Adrenal gland (tissue), 12 donors: ENCODE results near the gene SERINC2. TPM values are rescaled to one million over a fixed set of nuclear protein-coding genes. Genes with fewer than 3 reads are reported as not detected.
"Not testable (repeated sequence)": the region's sequence is repeated elsewhere in the genome, so short reads cannot be mapped to it uniquely, and the experiment has no call there.

Source experiments
- DNase-seq, 7 donors: peaks; one replicate each; pipeline ENCODE4 v3.0.0-alpha.2; 2019 to 2020
- H3K27ac ChIP-seq, 5 donors: fragments of 200-600 bp; sonication (generic) in 4 of 5; 1 replicate in 3 of 5; 2 replicates in 2 of 5; pipeline versions ENCODE4 v1.5.1 to v1.8.0; 2016 to 2020; ENCODE audit warnings: mild to moderate bottlenecking in 1 of 5
- H3K27me3 ChIP-seq: fragments of 200-600 bp; 2 replicates; pipeline ENCODE4 v1.8.0; 2021
- H3K36me3 ChIP-seq, 2 donors: fragments of 200-600 bp; replicated peaks in 1 of 2; 1 replicate in 1 of 2; 2 replicates in 1 of 2; pipeline versions ENCODE4 v1.5.1 to v1.8.0; 2018 to 2022
- H3K4me1 ChIP-seq, 2 donors: fragments of 200-600 bp; replicated peaks in 1 of 2; 1 replicate in 1 of 2; 2 replicates in 1 of 2; pipeline versions ENCODE4 v1.5.1 to v1.8.0; 2018 to 2021
- H3K4me3 ChIP-seq, 4 donors: fragments of 200-600 bp; sonication (generic) in 3 of 4; one replicate each; pipeline ENCODE4 v1.5.1; 2016 to 2018
- H3K9me3 ChIP-seq, 3 donors: fragments of 200-600 bp; sonication (generic) in 1 of 3; replicated peaks in 1 of 3; 1 replicate in 2 of 3; 2 replicates in 1 of 3; pipeline versions ENCODE4 v1.5.1 to v1.8.0; 2016 to 2021
- POLR2A ChIP-seq, 2 donors: fragments of 450-650 bp; IDR thresholded peaks; one replicate each; pipeline ENCODE4 v1.6.1; 2017; ENCODE audit warnings: antibody characterized with exemption in 2 of 2, mild to moderate bottlenecking in 2 of 2, moderate library complexity in 1 of 2
- WGBS, 4 donors: extraction: QIAGEN DNeasy Blood & Tissue Kit in 2 of 4; methylation state at CpG; one replicate each; pipeline versions ENCODE4 v1.1.5 to v1.1.7; 2013 to 2017; 5-methylcytosine and 5-hydroxymethylcytosine counted together
- intact Hi-C, 2 donors: fragments of 100-400 bp; cut with DNase I; formaldehyde crosslinking; loops; one replicate each; pipeline versions ENCODE4 v1.14.1 to v1.15.0; 2022 to 2023
- polyA plus RNA-seq, 3 donors: library from polyadenylated mRNA; stranded (reverse); fragments of 200-250 nt in 2 of 3; fragments of 350-450 nt in 1 of 3; fragmentation: Illumina TruSeq in 1 of 3; extraction: RNeasy Lipid Tissue Mini Kit (QIAGEN cat#74804) in 1 of 3; gene quantifications; one replicate each; pipeline ENCODE4 v1.2.3, GENCODE V29; 2013 to 2014
- total RNA-seq, 9 donors: library from RNA; depleted of rRNA in 4 of 9; stranded (reverse); fragments of >200 nt in 4 of 9; fragments of 120-200 nt in 1 of 9; fragmentation: NEBNext Ultra II Directional in 1 of 9; extraction: Animal tissue kit (Norgen Biotek cat#: 25700) in 1 of 9; gene quantifications; one replicate each; pipeline versions ENCODE4 v1.1.0 to v1.2.4, GENCODE V29; 2013 to 2023
- TF ChIP-seq, protein P1 (sequence below), 6 experiments: fragments of 450-650 bp in 4 of 6; fragments of 200-600 bp in 2 of 6; sonication (generic) in 1 of 6; IDR thresholded peaks; 1 replicate in 5 of 6; 2 replicates in 1 of 6; pipeline versions ENCODE4 v1.5.1 to v1.8.0; 2016 to 2021; ENCODE audit warnings: antibody characterized with exemption in 6 of 6, mild to moderate bottlenecking in 2 of 6, moderate library complexity in 1 of 6
- donor health status: healthy with polysubstance abuse.
- donor health status: Bipolar disorder and iron deficiency.
- donor health status: DM: yes; HTN: yes; CAD: no.
- donor health status: DM: no; HTN: no; CAD: no.
- donor health status: DM: no; HTN: no; CAD: no.
- donor health status: DM: yes; HTN: yes; CAD: no.

The SERINC2 gene
- total and polyA plus RNA-seq, 12 donors = 0.94 to 35.8 (median 19.2) TPM

DNA sequence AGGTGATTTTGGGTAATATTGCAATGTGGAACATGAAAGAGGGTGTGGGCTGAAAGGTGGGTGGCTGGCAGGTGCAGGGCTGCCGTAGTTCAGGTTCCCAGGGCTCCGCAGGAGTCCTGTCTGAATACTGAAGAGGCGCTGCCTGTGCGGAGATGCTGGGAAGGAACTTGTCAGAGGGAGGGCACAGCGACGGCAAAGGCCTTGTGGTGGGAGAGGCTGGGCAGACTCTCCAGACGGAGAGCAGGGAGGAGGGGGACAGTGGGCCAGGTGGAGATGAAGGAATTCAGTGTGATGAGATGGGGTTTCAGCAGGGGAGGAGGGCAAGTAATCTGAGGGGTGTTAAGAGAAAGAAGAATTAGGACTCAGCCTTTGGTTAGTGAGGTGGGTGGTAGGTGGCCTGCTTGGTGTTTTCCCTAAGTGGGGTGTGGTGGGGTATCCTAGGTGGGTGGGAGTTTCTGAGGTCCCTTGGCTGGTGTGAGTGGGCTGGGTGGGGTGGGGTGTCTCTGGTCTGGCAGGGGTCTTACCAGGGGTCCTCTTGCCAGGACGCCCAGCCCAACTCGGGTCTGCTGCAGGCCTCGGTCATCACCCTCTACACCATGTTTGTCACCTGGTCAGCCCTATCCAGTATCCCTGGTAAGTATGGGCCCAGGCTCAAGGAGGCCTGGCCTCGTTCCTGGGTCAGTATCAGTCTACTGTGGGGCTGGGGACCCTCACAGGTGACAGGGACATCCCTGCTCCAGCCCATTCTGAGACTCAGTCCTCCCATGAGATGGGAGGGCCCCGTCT lies 15.6 kb downstream of the SERINC2 start:
- Histone ChIP-seq H3K27me3 (no peaks in the 10 kb centered on the region), H3K27ac (no peak overlapping the region), H3K36me3 (no peaks in the 10 kb centered on the region), H3K4me1 (no peaks in the 10 kb centered on the region), H3K9me3 (no peaks in the 10 kb centered on the region), H3K4me3 (no peak overlapping the region)
- WGBS, 4 donors = 92 to 95% (median 93%) methylated on average over 10 to 12 of the region's 12 CpGs
- no peak for TF ChIP-seq POLR2A (IDR thresholded peaks at IDR 0.05)
- TF ChIP-seq, protein P1, sequence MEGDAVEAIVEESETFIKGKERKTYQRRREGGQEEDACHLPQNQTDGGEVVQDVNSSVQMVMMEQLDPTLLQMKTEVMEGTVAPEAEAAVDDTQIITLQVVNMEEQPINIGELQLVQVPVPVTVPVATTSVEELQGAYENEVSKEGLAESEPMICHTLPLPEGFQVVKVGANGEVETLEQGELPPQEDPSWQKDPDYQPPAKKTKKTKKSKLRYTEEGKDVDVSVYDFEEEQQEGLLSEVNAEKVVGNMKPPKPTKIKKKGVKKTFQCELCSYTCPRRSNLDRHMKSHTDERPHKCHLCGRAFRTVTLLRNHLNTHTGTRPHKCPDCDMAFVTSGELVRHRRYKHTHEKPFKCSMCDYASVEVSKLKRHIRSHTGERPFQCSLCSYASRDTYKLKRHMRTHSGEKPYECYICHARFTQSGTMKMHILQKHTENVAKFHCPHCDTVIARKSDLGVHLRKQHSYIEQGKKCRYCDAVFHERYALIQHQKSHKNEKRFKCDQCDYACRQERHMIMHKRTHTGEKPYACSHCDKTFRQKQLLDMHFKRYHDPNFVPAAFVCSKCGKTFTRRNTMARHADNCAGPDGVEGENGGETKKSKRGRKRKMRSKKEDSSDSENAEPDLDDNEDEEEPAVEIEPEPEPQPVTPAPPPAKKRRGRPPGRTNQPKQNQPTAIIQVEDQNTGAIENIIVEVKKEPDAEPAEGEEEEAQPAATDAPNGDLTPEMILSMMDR (IDR thresholded peaks at IDR 0.05) = no peak
- intact Hi-C loops = loop anchor here in 1 of 2 donors (10.0 kb wide), 1 partner anchor 116 kb away; no protein-coding TSS in a partner anchor
- DNase-seq = peak in 1 of 7 donors; percentile 13

DNA sequence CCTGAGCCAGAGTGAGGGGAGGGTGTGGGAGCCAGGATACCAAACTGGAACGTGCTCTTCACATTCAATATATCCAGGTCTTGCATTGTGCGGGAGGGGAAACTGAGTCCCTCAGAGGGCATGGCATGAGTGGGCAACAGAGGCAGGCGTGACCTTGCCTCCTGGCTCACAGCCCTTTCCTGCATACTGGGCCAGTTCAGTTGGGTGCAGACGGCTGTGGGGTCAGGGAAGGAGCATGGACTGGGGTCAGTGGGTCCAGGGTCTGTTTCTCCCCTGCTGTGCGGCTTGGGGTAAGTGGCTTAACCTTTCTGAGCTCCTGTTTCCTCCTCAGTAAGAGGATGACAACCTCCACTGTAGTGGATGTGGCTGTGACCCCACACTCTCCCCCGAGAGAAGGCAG lies 16.6 kb downstream of the SERINC2 start:
- intact Hi-C loops = loop anchor here in 1 of 2 donors (10.0 kb wide), 1 partner anchor 115 kb away; no protein-coding TSS in a partner anchor
- H3K27me3 ChIP-seq = no peaks in the 10 kb centered on the region
- no peak overlapping the region for H3K4me3 ChIP-seq
- H3K36me3 ChIP-seq = no peaks in the 10 kb centered on the region
- no peak overlapping the region for H3K27ac ChIP-seq
- peak in 2 of 7 donors; percentile 10 to 35 for DNase-seq
- H3K9me3 ChIP-seq = no peaks in the 10 kb centered on the region
- WGBS, 4 donors = 91 to 100% (median 94%) methylated on average over 3 to 6 of the region's 6 CpGs
- H3K4me1 ChIP-seq = no peaks in the 10 kb centered on the region
- TF ChIP-seq, protein P1 (IDR thresholded peaks at IDR 0.05) = no peak
- TF ChIP-seq POLR2A (IDR thresholded peaks at IDR 0.05) = no peak

DNA sequence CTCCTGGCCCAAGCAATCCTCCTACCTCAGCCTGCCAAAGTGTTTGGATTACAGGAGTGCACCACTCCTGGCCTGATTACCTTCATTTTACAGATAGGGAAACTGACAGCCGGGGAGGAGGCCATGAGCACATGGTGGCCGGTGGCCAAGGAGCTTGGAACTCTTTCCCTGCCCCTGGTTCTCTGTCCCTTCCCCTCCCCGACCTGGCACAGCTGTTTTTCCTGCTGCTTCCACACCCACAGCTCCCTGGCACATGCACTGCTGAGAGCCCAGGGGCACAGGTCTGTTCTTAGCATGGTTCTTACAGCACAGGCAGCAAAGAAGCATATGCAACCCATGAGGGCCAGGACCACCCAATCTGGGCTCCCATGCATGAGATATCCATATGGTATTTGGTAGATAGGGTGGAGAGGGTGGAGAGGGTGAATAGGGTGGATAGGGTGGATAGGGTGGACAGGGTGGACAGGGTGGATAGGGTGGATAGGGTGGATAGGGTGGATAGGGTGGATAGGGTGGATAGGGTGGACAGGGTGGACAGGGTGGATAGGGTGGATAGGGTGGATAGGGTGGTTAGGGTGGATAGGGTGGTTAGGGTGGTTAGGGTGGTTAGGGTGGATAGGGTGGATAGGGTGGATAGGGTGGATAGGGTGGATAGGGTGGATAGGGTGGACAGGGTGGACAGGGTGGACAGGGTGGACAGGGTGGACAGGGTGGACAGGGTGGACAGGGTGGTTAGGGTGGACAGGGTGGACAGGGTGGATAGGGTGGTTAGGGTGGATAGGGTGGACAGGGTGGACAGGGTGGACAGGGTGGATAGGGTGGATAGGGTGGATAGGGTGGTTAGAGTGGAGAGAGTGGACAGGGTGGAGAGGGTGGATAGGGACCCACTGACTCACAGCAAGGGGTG lies 18.6 kb downstream of the SERINC2 start:
- H3K36me3 ChIP-seq, intact Hi-C loops: not testable (repeated sequence)
- peak in 3 of 7 donors; percentile 46 to 51 (median 46) for DNase-seq

DNA sequence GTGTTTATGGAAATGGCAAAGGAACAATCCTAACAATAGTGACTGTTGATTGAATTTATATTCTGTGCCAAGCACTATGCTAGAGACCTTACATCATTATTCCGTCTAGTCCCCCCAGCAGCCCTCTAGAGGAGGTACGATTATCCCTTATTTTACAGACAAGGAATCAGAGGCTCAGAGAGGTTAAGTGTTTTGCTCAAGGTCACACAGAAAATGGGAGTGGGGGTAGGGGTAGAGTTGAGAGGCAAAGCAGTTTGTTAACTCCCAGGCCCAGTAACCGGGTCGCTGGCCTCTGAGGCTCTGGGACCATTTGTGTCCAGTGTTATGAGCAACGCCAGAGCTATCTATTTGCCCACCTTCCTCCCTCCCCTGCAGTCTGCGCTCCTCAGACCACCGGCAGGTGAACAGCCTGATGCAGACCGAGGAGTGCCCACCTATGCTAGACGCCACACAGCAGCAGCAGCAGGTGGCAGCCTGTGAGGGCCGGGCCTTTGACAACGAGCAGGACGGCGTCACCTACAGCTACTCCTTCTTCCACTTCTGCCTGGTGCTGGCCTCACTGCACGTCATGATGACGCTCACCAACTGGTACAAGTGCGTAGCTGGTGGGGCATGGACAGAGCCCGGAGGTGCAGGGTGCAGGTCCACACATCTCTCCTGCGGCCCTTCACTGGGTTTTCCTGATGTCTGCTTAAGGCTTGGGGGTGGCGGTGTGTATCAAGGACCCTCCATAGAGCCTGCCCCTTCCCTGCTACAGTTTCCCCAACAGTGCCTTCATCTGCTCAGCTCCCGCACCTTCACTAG lies 19.8 kb downstream of the SERINC2 start:
- TF ChIP-seq POLR2A (IDR thresholded peaks at IDR 0.05) = no peak
- TF ChIP-seq, protein P1 (IDR thresholded peaks at IDR 0.05) = no peak
- H3K4me1 ChIP-seq = no peaks in the 10 kb centered on the region
- no peaks in the 10 kb centered on the region for H3K27me3 ChIP-seq
- no peak overlapping the region for H3K27ac ChIP-seq
- H3K36me3 ChIP-seq = no peaks in the 10 kb centered on the region
- WGBS, 4 donors = 92 to 96% (median 95%) methylated on average over 16 to 20 of the region's 20 CpGs
- intact Hi-C loops = no loop called here
- DNase-seq = peak in 2 of 7 donors; percentile 3 to 50
- H3K9me3 ChIP-seq = no peaks in the 10 kb centered on the region
- H3K4me3 ChIP-seq = no peak overlapping the region

More for the DNA sequence above, 18.6 kb downstream of the SERINC2 start:
- not testable (repeated sequence) for H3K27ac ChIP-seq, H3K27me3 ChIP-seq, H3K4me1 ChIP-seq, H3K9me3 ChIP-seq, H3K4me3 ChIP-seq
- 51 to 62% (median 55%) methylated on average over 2 to 3 of the region's 3 CpGs for WGBS, 4 donors
